HG02610 (cell line): ENCODE measurements around the gene ABCC1.
"Not testable (repeated sequence)": the region's sequence is repeated elsewhere in the genome, so short reads cannot be mapped to it uniquely, and the experiment has no call there.

Experiments used
- ATAC-seq: cut with Tn5 transposase; IDR thresholded peaks from one replicate; pipeline ENCODE4 v1.9.1; 2021; ENCODE audit warnings: mild to moderate bottlenecking, moderate library complexity; ENCODE audit not compliant: unreplicated experiment

ABCC1 gene

DNA sequence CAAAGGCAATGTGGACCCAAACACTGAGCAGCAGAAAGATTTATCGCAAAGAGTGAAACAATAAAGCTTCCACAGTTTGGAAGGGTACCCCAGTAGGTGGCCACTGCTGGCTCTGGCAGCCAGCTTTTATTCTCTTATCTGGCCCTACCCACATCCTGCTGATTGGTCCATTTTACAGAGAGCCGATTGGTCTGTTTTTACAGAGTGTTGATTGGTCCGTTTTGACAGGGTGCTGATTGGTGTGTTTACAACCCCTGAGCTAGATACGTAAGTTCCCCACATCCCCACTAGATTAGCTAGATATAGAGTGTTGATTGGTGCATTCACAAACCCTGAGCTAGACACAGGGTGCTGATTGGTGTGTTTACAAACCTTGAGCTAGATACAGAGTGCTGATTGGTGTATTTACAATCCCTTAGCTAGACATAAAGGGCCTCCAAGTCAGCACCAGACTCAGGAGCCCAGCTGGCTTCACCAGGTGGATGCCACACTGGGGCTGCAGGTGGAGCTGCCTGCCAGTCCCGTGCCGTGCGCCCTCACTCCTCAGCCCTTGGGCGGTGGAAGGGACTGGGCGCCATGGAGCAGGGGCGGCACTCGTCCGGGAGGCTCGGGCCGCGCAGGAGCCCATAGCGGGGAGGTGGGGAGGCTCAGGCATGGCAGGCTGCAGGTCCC, 154.9 kb downstream of the ABCC1 start:
- not testable (repeated sequence) for ATAC-seq

GRCh38 chr16:16104804-16105141, 155.4 kb downstream of the ABCC1 start:
- not testable (repeated sequence) for ATAC-seq

DNA sequence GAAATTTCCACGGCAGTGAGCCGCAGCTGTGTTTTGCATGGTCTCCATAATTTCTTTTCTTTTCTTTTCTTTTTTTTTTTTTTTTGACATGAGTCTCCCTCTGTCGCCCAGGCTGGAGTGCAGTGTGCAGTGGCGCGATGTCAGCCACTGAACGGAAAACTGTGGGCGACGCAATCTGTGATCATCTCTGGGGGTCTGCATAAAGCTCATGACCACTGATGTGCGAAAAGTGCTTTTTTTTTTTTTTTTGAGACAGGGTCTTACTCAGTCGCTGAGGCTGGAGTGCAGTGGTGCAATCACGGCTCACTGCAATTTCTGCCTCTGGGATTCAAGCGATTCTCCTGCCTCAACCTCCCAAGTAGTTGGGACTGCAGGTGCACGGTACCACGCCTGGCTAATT, 156.2 kb downstream of the ABCC1 start:
- no peak for ATAC-seq

DNA sequence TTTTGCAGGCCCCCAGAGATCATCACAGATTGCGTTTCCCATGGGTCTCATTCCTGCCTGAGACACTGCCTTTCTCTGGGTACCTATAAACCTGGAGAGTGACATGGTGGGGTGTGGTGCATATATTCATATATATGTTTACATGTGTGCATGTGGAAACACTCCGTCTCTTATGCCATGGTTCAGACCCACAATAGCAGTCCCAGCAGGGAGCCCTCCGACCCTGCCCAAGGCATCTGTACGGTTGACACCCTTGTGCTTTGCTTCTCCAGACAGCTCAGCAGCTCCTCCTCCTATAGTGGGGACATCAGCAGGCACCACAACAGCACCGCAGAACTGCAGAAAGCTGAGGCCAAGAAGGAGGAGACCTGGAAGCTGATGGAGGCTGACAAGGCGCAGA, 157.1 kb downstream of the ABCC1 start:
- no peak for ATAC-seq

DNA sequence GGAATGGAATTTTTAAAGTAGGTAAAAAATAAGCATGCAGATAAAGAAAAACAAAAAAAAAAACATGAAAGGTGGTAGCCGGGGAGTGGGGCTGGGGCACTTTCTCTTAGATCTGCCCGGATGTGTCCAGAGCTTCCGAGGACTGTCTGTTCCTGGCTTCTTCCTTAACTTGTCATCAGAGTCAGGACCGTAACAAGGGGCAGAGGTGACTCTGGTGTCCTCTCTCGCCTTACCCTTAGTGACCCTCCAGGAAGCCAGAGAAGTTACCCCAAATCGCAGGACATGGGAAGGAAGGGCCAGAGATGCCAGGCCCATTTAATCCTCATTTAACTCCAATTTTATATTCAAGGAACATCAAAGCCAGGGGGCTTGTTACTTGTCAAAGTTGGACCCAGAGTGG, 158.4 kb downstream of the ABCC1 start:
- ATAC-seq: no peak

DNA sequence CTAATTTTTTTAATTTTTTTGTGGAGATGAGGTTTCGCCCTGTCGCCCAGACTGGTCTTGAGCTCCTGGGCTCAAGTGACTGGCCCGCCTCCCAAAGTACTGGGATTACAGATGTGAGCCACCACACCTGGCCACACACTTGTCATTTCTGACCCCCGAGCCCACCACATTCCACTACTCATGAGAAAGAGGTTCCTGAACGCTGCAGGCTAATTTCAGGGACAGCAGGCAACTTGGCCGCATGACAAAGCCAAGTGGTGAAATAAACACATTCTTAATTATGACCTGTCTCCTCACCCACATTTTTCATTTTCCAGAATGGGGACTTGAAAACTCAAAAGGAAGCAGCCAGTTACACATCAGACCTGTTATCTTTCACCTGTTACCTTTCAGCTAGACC, 159.3 kb downstream of the ABCC1 start:
- no peak for ATAC-seq

DNA sequence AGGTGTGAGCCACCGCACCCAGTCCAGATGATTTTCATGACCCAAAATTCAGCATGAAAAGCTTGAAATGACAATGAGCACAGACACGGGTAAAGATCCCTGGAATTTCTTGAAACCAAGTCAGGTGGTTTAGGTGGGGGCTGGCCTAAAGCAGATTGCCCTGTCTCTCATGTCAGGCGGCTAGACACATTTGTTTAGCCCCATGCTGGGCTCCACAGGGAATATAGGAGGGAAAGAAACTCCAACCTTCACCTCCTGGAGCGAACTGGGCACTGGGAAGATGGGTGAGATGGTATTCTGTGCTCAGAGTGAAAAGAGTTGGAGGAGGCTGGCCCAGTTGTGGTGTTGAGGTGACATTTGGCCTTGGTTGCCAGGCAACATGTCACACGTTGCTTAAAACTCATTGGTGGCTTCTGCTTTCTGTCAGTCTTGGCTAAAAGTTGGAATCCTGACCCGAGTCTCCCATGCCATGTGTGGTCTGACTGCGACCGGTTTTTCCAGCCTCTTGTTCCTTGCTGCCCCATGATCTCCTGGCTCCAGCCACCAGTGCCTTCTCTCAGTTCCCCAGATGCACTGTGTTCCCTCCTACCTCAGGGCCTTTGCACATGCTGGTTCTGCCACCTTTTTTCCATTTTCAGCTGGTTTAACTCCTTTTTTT, 160.2 kb downstream of the ABCC1 start:
- no peak for ATAC-seq

- ATAC-seq: no peak
Measured at GRCh38 chr16:16110111-16110490, 160.7 kb downstream of the ABCC1 start.

DNA sequence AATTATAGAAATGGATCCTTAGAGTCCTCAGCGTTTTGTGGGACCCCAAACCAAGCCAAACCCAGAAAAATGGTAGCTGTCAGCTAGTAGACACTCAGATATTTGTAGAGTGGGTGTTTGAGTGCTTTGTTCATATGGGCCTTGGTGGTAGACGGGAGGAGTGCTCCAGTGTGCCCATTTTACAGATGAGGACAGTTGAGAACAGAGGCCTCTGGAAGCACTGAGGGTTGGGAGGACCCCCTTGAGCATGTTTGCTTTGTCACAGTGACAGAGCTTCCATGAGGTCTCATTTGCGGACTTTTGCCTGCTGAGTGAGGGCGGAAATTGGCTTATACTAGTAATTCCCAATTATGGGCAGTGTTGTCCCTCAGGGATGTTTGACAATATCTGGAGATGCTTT, 162.2 kb downstream of the ABCC1 start:
- no peak for ATAC-seq

- ATAC-seq: no peak
Measured at GRCh38 chr16:16112450-16113053, 163.1 kb downstream of the ABCC1 start.

DNA sequence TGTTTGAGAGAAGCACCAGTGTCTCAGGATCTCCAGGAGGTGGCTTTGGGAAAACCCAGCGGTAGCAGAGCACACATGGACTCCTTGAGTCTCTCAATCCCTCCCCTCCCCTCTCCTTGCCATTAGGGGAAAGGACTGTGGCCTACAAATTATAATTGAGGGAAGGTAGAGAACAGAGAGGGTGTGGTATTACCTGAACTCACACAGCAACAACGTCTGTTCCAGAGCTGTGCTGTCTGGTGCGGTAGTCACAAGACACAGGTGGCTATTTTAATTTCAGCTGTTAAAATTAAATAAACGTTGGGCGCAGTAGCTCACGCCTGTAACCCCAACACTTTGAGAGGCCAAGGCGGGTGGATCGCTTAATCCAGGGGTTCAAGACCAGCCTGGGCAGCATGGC, 163.7 kb downstream of the ABCC1 start:
- ATAC-seq: no peak

- ATAC-seq: no peak
Measured at GRCh38 chr16:16116841-16117240, 167.4 kb downstream of the ABCC1 start.

DNA sequence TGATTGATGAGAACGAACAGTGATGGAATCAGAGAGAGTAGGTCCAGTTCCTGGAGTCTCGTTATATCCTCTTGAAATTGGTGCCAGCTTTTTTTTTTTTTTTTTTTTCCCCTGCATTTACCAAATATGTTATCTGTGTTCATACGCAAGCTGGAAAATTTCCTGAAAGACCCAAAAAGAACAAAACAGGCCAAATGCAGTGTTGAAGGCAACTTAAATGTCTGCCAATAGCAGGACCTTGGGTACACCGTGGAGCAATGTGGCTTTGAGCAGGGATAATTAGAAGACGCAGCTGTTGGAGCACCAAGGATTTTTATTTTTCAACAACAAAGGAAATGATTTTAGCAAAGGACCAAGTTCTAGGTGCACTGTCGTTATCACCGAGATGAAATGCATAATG, 168.9 kb downstream of the ABCC1 start:
- ATAC-seq: no peak

GRCh38 chr16:16120044-16120381, 170.6 kb downstream of the ABCC1 start:
- no peak for ATAC-seq

GRCh38 chr16:16120382-16121184, 171.2 kb downstream of the ABCC1 start:
- no peak for ATAC-seq

DNA sequence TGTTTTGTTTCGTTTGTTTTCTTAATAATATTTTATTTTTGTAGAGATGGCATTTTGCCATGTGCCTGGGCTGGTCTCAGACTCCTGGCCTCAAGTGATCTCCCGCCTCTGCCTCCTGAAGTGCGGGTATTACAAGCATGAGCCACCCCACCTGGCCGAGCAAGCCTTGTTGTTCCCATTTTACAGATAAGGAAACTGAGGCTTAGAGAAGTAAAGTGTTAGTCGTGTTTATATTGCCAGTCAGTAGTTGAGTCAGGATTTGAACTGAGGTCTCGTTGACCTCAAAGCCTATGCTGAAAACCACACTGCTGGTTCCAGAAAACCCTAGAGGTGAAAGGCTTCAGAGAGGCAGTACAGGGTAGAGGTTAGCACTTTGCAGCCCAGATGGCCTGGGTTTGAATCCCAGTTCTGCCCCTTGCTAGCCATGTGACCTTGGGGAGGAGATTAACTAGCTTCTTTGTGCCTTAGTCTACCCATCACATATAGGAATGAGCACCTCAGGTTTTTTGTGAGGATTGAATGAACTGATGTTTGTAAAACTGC, 171.8 kb downstream of the ABCC1 start:
- ATAC-seq: no peak

DNA sequence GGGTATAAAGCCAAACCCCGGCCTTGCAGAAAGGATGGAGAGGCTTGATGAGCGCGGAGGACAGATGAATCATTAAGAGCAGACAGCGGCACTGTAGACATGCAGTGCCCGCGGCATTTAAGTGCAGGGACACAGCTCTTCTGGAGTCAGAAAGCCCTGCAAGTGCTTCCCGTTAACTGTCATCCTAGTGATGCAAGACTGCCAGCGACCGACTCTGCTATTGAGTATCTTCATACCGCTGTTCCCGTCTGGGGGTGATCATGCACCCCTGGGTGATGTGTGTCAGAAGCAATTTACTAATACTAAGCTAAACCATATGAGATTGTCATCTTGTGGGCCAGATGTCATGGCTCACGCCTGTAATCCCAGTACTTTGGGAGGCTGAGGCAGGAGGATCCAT, 172.8 kb downstream of the ABCC1 start:
- ATAC-seq: no peak

DNA sequence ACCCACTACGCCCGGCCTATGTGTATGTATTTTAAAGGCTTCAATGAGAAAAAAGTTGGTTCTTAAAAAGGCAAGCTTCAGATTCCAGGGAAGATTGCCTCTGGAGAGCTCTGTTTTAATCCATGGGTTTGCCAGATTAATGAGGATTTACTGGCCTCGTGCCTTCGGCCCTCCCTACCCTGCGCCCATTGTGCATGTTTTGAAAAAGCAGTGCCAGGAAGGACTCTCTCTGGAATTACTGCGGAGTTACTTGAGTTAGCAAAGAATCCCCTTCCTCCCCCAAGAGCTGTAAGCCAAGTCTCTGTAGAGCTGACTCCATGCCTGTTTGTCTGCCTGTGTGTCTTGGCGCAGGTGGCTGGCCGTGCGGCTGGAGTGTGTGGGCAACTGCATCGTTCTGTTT, 175.0 kb downstream of the ABCC1 start:
- ATAC-seq: no peak

DNA sequence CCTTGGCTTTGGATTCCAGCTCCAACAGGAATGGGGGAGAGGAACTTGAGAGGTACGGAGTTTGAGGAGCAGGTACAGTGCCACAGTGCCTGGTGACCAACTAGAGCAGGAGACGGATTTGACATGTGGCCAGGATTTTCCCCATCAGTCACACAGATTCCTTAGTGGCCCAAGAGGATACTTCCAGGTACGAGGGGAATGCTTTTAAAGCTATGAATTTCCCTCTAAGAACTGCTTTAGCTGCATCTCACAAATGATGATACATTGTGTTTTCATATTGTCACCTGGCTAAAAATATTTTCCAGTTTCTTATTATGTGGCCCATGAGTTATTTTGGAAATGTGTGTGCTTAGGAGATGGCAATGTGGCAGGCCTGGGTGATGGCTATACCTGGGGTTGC, 175.6 kb downstream of the ABCC1 start:
- ATAC-seq: no peak

DNA sequence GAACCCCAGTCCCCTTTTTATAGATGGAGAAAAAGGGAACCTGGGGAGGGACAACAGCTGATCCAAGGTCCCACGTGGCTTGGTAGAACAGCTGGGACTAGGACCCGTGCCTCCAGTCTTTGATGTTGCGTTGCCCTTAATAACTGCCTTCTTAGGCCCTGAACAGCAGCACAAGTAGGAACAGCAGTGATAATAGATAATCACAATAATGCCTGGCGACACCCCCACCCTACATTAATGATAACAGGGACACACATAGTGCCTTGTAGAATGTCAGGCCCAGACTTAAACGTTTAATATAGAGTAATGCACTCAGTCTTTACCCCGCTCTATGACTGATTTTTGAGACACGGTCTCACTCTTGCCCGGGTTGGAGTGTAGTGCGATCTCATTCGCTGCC, 177.5 kb downstream of the ABCC1 start:
- ATAC-seq: no peak

- ATAC-seq: no peak
Measured at GRCh38 chr16:16127469-16128116, 178.2 kb downstream of the ABCC1 start.
